H1 (cell line): ENCODE data around the gene LDLRAD3. TPM values are rescaled to one million over a fixed set of nuclear protein-coding genes. Genes with fewer than 3 reads are reported as not detected.

ENCODE experiments used
- CTCF ChIA-PET: fragments of 300-600 bp; sonication (Branson Sonifier 250); formaldehyde crosslinking; loops from one replicate; lab custom pipeline; 2021; ENCODE audit not compliant: partially characterized antibody; lab: Charles Lee
- POLR2A ChIA-PET: fragments of 300-600 bp; sonication (Branson Sonifier 250); formaldehyde crosslinking; loops from one replicate; lab custom pipeline; 2021; ENCODE audit warnings: inconsistent platforms; ENCODE audit not compliant: partially characterized antibody; lab: Charles Lee
- DNase-seq, 2 experiments: peaks; one replicate each; pipeline versions ENCODE4 v3.0.0 to v3.0.0-alpha.2; 2010 to 2022; ENCODE audit warnings: low spot score in 2 of 2, low read depth in 1 of 2, mixed read lengths in 1 of 2
- FAIRE-seq: peaks from 2 replicates; lab custom pipeline; 2011; peaks lifted over from hg19 to GRCh38; lab: Jason Lieb, UNC
- H2AFZ ChIP-seq: 2 replicates; pipeline ENCODE4 v1.8.1; 2012; ENCODE audit warnings: low read length, inconsistent platforms
- H2AK5ac ChIP-seq: 2 replicates; pipeline ENCODE4 v1.6.1; 2013; ENCODE audit warnings: low read depth, low read length
- H2BK120ac ChIP-seq: replicated peaks from 2 replicates; pipeline ENCODE3; 2013; ENCODE audit warnings: low read depth, low read length, inconsistent platforms
- H2BK12ac ChIP-seq: 2 replicates; pipeline ENCODE4 v1.6.1; 2013; ENCODE audit warnings: low read depth, low read length
- H2BK15ac ChIP-seq: 2 replicates; pipeline ENCODE4 v1.6.1; 2013; ENCODE audit warnings: low read length
- H2BK20ac ChIP-seq: 2 replicates; pipeline ENCODE4 v1.6.1; 2013; ENCODE audit warnings: low read length
- H2BK5ac ChIP-seq: 2 replicates; pipeline ENCODE4 v1.6.1; 2013; ENCODE audit warnings: low read depth, low read length
- H3K14ac ChIP-seq: 2 replicates; pipeline ENCODE4 v1.6.1; 2013; ENCODE audit warnings: inconsistent platforms; ENCODE audit not compliant: insufficient read length
- H3K18ac ChIP-seq: 2 replicates; pipeline ENCODE4 v1.6.1; 2013; ENCODE audit warnings: low read length; ENCODE audit errors: extremely low read depth
- H3K23ac ChIP-seq: 2 replicates; pipeline ENCODE4 v1.6.1; 2013; ENCODE audit warnings: inconsistent platforms; ENCODE audit not compliant: insufficient read length
- H3K23me2 ChIP-seq: 2 replicates; pipeline ENCODE4 v1.6.1; 2013; ENCODE audit warnings: low read depth, low read length
- H3K27ac ChIP-seq: 2 replicates; pipeline ENCODE4 v1.6.1; 2011; ENCODE audit warnings: low read depth, low read length, inconsistent platforms
- H3K27me3 ChIP-seq, 4 experiments: replicated peaks in 1 of 4; 1 replicate in 1 of 4; 2 replicates in 3 of 4; pipeline versions ENCODE4 v1.6.1 to v1.8.1; 2011 to 2013; ENCODE audit warnings: low read length in 3 of 4, mild to moderate bottlenecking in 3 of 4, inconsistent platforms in 2 of 4, mixed read lengths in 2 of 4, moderate library complexity in 1 of 4; ENCODE audit not compliant: control insufficient read depth in 3 of 4, insufficient read depth in 3 of 4; ENCODE audit errors: extremely low read depth in 1 of 4
- H3K36me3 ChIP-seq, 4 experiments: 2 replicates each; pipeline versions ENCODE4 v1.6.1 to v1.8.1; 2011 to 2013; ENCODE audit warnings: mild to moderate bottlenecking in 4 of 4, low read length in 3 of 4, moderate library complexity in 2 of 4, control low read depth in 1 of 4, inconsistent platforms in 1 of 4; ENCODE audit not compliant: insufficient read depth in 4 of 4, control insufficient read depth in 2 of 4
- H3K4ac ChIP-seq: replicated peaks from 2 replicates; pipeline ENCODE3; 2013; ENCODE audit warnings: low read length, low read depth, mixed read lengths, inconsistent platforms; ENCODE audit not compliant: insufficient read length
- H3K4me1 ChIP-seq, 4 experiments: replicated peaks in 1 of 4; 1 replicate in 1 of 4; 2 replicates in 3 of 4; pipeline versions ENCODE4 v1.6.1 to v1.8.1; 2011 to 2013; ENCODE audit warnings: low read length in 3 of 4, inconsistent platforms in 2 of 4, mixed read lengths in 1 of 4; ENCODE audit not compliant: insufficient read depth in 4 of 4, control insufficient read depth in 3 of 4
- H3K4me2 ChIP-seq, 2 experiments: 2 replicates each; pipeline versions ENCODE4 v1.6.1 to v1.8.1; 2011 to 2013; ENCODE audit warnings: low read depth in 2 of 2, low read length in 2 of 2, control low read depth in 1 of 2, inconsistent platforms in 1 of 2, mild to moderate bottlenecking in 1 of 2; ENCODE audit not compliant: insufficient read depth in 1 of 2
- H3K4me3 ChIP-seq, 4 experiments: fragments of 200-600, 300-600 bp in 1 of 4; sonication (generic), shearing (Covaris generic), sonication (Bioruptor Twin) in 1 of 4; 2 replicates each; pipeline versions ENCODE4 v1.5.1 to v1.8.1; 2011 to 2016; ENCODE audit warnings: low read length in 4 of 4, low read depth in 3 of 4, control low read depth in 2 of 4, inconsistent platforms in 2 of 4, mild to moderate bottlenecking in 2 of 4, mixed read lengths in 1 of 4, moderate library complexity in 1 of 4; ENCODE audit not compliant: insufficient read depth in 2 of 4; ENCODE audit errors: extremely low read depth in 1 of 4
- H3K56ac ChIP-seq: replicated peaks from 2 replicates; pipeline ENCODE3; 2013; ENCODE audit warnings: low read depth, mild to moderate bottlenecking, mixed read lengths, low read length, inconsistent platforms; ENCODE audit not compliant: insufficient read length
- H3K79me1 ChIP-seq: 2 replicates; pipeline ENCODE4 v1.6.1; 2013; ENCODE audit warnings: low read depth, low read length, control low read depth
- H3K79me2 ChIP-seq, 2 experiments: 2 replicates each; pipeline versions ENCODE4 v1.6.1 to v1.8.1; 2012 to 2013; ENCODE audit warnings: low read length in 2 of 2, mild to moderate bottlenecking in 2 of 2, inconsistent platforms in 1 of 2; ENCODE audit not compliant: insufficient read depth in 2 of 2, control insufficient read depth in 1 of 2
- H3K9ac ChIP-seq, 4 experiments: replicated peaks in 1 of 4; 1 replicate in 1 of 4; 2 replicates in 3 of 4; pipeline versions ENCODE4 v1.6.1 to v1.8.1; 2011 to 2013; ENCODE audit warnings: low read depth in 3 of 4, low read length in 3 of 4, control low read depth in 2 of 4, mild to moderate bottlenecking in 2 of 4, moderate library complexity in 2 of 4, inconsistent platforms in 1 of 4; ENCODE audit errors: extremely low read depth in 1 of 4
- H3K9me3 ChIP-seq, 2 experiments: 2 replicates each; pipeline versions ENCODE4 v1.6.1 to v1.8.1; 2012 to 2013; ENCODE audit warnings: mild to moderate bottlenecking in 2 of 2, moderate library complexity in 2 of 2, control low read depth in 1 of 2, inconsistent platforms in 1 of 2, low read depth in 1 of 2, low read length in 1 of 2, mixed read lengths in 1 of 2; ENCODE audit not compliant: insufficient read depth in 2 of 2
- H4K20me1 ChIP-seq, 2 experiments: replicated peaks in 1 of 2; 2 replicates each; pipeline versions ENCODE3 to v1.8.1; 2011 to 2013; ENCODE audit warnings: inconsistent platforms in 2 of 2, low read length in 2 of 2, mild to moderate bottlenecking in 1 of 2; ENCODE audit not compliant: insufficient read depth in 2 of 2, control insufficient read depth in 1 of 2
- H4K5ac ChIP-seq: 2 replicates; pipeline ENCODE4 v1.6.1; 2013; ENCODE audit warnings: low read length, low read depth, mixed read lengths, inconsistent platforms; ENCODE audit not compliant: insufficient read length
- H4K8ac ChIP-seq: 2 replicates; pipeline ENCODE4 v1.8.0; 2013; ENCODE audit warnings: mild to moderate bottlenecking, moderate library complexity, low read length, inconsistent platforms; ENCODE audit not compliant: insufficient read depth; ENCODE audit errors: extremely low read depth
- H4K91ac ChIP-seq: replicated peaks from 2 replicates; pipeline ENCODE3; 2013; ENCODE audit warnings: low read length, mixed read lengths, inconsistent platforms; ENCODE audit not compliant: insufficient read length
- ATF3 ChIP-seq: IDR thresholded peaks from 2 replicates; pipeline ENCODE4 v1.6.1; 2011; ENCODE audit warnings: low read depth, mild to moderate bottlenecking, low read length; ENCODE audit not compliant: insufficient read depth
- BACH1 ChIP-seq: IDR thresholded peaks from 2 replicates; pipeline ENCODE4 v1.6.1; 2012; ENCODE audit warnings: low read length, improper control_type of control experiment
- BRCA1 ChIP-seq: IDR thresholded peaks from 2 replicates; pipeline ENCODE4 v1.6.1; 2012; ENCODE audit warnings: low read depth, low read length, improper control_type of control experiment
- CBX8 ChIP-seq: fragments of 300-800, 300-1000 bp; sonication (generic); IDR thresholded peaks from 2 replicates; pipeline ENCODE4 v1.7.1; 2016; ENCODE audit warnings: low read depth, low read length, borderline replicate concordance
- CEBPB ChIP-seq: IDR thresholded peaks from 2 replicates; pipeline ENCODE4 v1.6.1; 2012; ENCODE audit warnings: low read depth, low read length
- CHD1 ChIP-seq: IDR thresholded peaks from 2 replicates; pipeline ENCODE4 v1.6.1; 2012; ENCODE audit warnings: low read depth, low read length, improper control_type of control experiment
- EGR1 ChIP-seq: IDR thresholded peaks from 2 replicates; pipeline ENCODE4 v1.6.1; 2011; ENCODE audit warnings: low read depth, low read length, borderline replicate concordance
- HDAC6 ChIP-seq: IDR thresholded peaks from one replicate; pipeline ENCODE4 v1.7.1; 2012; ENCODE audit warnings: low read depth, mild to moderate bottlenecking, inconsistent platforms, low read length, moderate library complexity
- POU5F1 ChIP-seq: IDR thresholded peaks from 2 replicates; pipeline ENCODE4 v1.6.1; 2011; ENCODE audit warnings: low read depth, mild to moderate bottlenecking, low read length, moderate library complexity
- SAP30 ChIP-seq: fragments of 300-600 bp; sonication (generic); IDR thresholded peaks from 2 replicates; pipeline ENCODE4 v1.7.1; 2012; ENCODE audit warnings: low read length, moderate library complexity, mild to moderate bottlenecking, inconsistent platforms; ENCODE audit not compliant: insufficient read depth, insufficient replicate concordance
- SIRT6 ChIP-seq: IDR thresholded peaks from one replicate; pipeline ENCODE4 v1.7.1; 2012; ENCODE audit warnings: low read length, inconsistent platforms
- SP4 ChIP-seq: IDR thresholded peaks from 2 replicates; pipeline ENCODE4 v1.6.1; 2012; ENCODE audit warnings: low read length, inconsistent platforms
- WGBS, 2 experiments: shearing (Covaris generic) in 1 of 2; methylation state at CpG; one replicate each; pipeline versions ENCODE4 v1.1.6 to v1.1.7; 2013 to 2015; ENCODE audit warnings: low lambda C conversion rate in 2 of 2, mixed read lengths in 2 of 2, inconsistent platforms in 1 of 2, low coverage in 1 of 2, missing lambda C conversion rate in 1 of 2; ENCODE audit not compliant: insufficient replicate concordance in 2 of 2, insufficient coverage in 1 of 2, insufficient read length in 1 of 2; ENCODE audit errors: extremely low coverage in 1 of 2, missing lambda C conversion rate in 1 of 2; 5-methylcytosine and 5-hydroxymethylcytosine counted together
- polyA plus RNA-seq, 7 experiments: library from polyadenylated mRNA; depleted of rRNA in 3 of 7; stranded (reverse) in 5 of 7; unstranded in 2 of 7; fragments of >200 nt in 5 of 7; fragments of 200-250 nt in 2 of 7; gene quantifications; 1 replicate in 5 of 7; 2 replicates in 1 of 7; 4 replicates in 1 of 7; pipeline versions ENCODE4 v1.2.1 to v1.2.3, GENCODE V29; 2011 to 2013; ENCODE audit warnings: missing spikeins in 2 of 7, mixed read lengths in 2 of 7
- total RNA-seq: library from RNA; stranded (reverse); fragmentation: NEBNext Ultra II Directional; extraction: Animal tissue kit (Norgen Biotek cat#: 25700); gene quantifications from 2 replicates; pipeline ENCODE4 v1.2.1, GENCODE V29; 2021

Gene LDLRAD3
- total and polyA plus RNA-seq, 2 of the 8 experiments (the other 6 are each of a cell fraction or from before 2014, with no cell fraction given): 18.6 to 22.8 TPM

- Histone ChIP-seq H3K23ac (no peak overlapping the region), H3K18ac (no peak overlapping the region; the same call in 1 of the 2 replicates), H4K20me1 (no peaks in the 10 kb centered on the region), H3K9ac (peak overlapping the region in 1 of 4 experiments; percentile 34; a peak in 1 of 7 replicates), H3K9me3 (no peaks in the 10 kb centered on the region), H3K4me1 (peaks cover 5 to 10% (median 8%) of the 10 kb centered on the region in 4 experiments), H3K14ac (no peak overlapping the region), H3K4me3 (peak overlapping the region in 1 of 4 experiments; percentile 15; a peak in 1 of 8 replicates), H3K27ac (peak overlapping the region; percentile 73), H3K23me2 (no peaks in the 10 kb centered on the region), H2BK20ac (no peak overlapping the region; the same call in 1 of the 2 replicates), H2AK5ac (no peak overlapping the region), H3K27me3 (no peaks in the 10 kb centered on the region), H2BK120ac (no peak overlapping the region), H4K5ac (no peak overlapping the region), H3K79me2 (peaks cover 3 to 50% of the 10 kb centered on the region in 2 experiments), H4K91ac (peak overlapping the region; percentile 85), H2AFZ (no peak overlapping the region), H3K4ac (no peak overlapping the region), H2BK12ac (0 out of 2 replicates have a peak overlapping the region, but pooled peaks have one; percentile 77), H3K56ac (no peak overlapping the region), H2BK5ac (peak overlapping the region; percentile 58; the same call in 1 of the 2 replicates), H3K79me1 (peaks cover 13% of the 10 kb centered on the region), H3K4me2 (peak overlapping the region; percentile 35 to 47; a peak in 3 of 4 replicates), H4K8ac (no peak overlapping the region), H2BK15ac (no peak overlapping the region), H3K36me3 (peaks cover 0 to 9% (median 0%) of the 10 kb centered on the region in 4 experiments; a peak in 3 of 8 replicates)
- POLR2A ChIA-PET: interaction anchor here (0.6 to 1.8 kb wide), 9 partner anchors 9 to 149 kb away, joined by 3 to 5 read pairs (median 3); no protein-coding TSS in a partner anchor
- FAIRE-seq: peak; percentile 89
- CTCF ChIA-PET: interaction anchor here (0.6 to 2.5 kb wide), 6 partner anchors 9 to 211 kb away, joined by 3 to 8 read pairs (median 4); no protein-coding TSS in a partner anchor
- WGBS, 2 experiments: 65% methylated on average over 9 of the region's 9 CpGs; no CpG with 5 or more reads in 1 of the 2 experiments
- DNase-seq: peak; percentile 44 to 54
- TF ChIP-seq POU5F1 (no peak), EGR1 (no peak), ATF3 (no peak), BRCA1 (no peak), CBX8 (no peak), SP4 (no peak), BACH1 (no peak), CHD1 (no peak), SIRT6 (no peak), SAP30 (no peak), HDAC6 (no peak), CEBPB (0 out of 2 replicates have a peak, but pooled peaks have one; percentile 46)
These were observed 89.4 kb downstream of the LDLRAD3 start for GRCh38 chr11:36033082-36033751.
